ENCODE measurements around the gene OXT. TPM values are rescaled to one million over a fixed set of nuclear protein-coding genes. Genes with fewer than 3 reads are reported as not detected.

Gene OXT
- total RNA-seq, 2 experiments from 2014 or later: 0.40 TPM; not detected in 1

DNA sequence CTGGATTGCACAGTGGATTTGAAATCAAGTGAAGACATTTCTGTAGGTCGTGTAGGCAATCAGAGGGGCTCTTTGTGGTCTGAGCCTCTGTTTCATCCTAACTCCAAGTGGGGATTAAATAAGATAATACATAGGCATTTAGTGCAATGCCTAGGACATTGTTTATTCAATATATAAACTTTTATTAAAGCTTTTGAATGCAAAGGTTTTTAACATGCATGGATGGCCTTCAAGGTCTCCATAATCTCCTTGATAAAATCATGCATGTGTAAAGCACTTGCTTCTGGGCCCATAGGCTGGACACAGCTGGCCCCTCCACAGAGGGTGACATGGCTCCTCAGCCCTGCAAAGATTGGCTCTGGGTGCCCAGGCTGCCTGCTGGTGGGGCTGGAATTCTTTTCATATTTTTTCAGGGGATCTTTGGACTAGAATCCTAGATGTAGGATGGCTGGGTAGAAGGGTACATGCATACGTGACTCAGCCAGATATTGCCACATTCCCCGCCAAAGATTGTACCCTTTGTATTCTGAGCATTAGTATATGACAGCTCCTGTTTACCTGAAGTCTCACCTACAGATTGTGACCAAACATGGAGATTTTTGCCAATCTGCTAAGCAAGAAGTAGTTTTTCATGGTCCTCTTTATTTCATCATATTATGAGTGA is 32.1 kb downstream of the OXT start:
- no peak for ATAC-seq
- POLR2A ChIA-PET: no interaction called here
- intact Hi-C loops (cut with DNase I, micrococcal nuclease): no loop called here
- peaks cover 1% of the 10 kb centered on the region for H3K27me3 Mint-ChIP-seq
- no peaks in the 10 kb centered on the region for H3K9me3 Mint-ChIP-seq (ENCODE audit: low read depth)
- CTCF ChIA-PET: interaction anchor here (0.6 to 1.2 kb wide), 3 partner anchors 18 to 50 kb away, joined by 3 to 4 read pairs (median 4); no protein-coding TSS in a partner anchor
- no peaks in the 10 kb centered on the region for H3K36me3 Mint-ChIP-seq (ENCODE audit: low read depth)
- H3K4me1 Mint-ChIP-seq: peaks cover 16% of the 10 kb centered on the region
- no peak overlapping the region for H3K27ac Mint-ChIP-seq
- no peak overlapping the region for H3K4me3 Mint-ChIP-seq
- no peak for DNase-seq

DNA sequence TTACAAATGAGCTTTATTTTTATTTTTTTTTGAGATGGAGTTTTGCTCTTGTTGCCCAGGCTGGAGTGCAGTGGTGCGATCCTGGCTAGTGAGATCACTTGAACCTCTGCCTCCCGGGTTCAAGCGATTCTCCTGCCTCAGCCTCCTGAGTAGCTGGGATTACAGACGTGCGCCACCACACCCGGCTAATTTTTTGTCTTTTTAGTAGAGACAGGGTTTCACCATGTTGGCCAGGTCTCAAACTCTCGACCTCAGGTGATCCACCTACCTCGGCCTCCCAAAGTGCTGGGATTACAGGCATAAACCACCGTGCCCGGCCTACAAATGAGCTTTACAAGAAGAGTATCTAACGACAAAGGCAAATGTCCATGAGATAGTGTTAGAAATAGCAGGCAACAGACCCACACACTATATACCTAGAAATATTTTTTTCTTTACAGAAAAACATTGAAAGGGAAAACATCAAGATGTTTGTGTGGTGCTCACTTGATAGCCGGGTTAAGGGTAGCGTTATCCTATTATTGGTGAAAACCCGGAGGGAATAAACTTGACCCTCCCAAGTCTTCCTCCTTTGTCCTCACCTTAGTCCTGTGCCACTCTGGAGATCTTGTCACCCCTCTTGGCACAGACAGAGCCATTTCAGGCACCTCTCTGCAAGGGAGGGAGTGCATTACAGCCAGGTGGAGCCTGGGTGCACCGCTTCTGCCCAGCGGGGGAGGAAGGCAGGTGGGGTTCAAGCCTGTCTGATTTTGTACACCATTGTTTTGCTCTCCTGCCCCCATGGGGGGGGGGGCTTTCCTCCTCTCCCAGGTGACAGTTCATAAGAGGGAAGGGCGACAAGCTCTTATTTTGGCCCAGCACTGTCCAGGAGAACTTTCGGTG is 34.1 kb downstream of the OXT start:
- H3K4me3 Mint-ChIP-seq: no peak overlapping the region
- no peak overlapping the region for H3K27ac Mint-ChIP-seq
- DNase-seq (no peak), ATAC-seq (no peak)
- no peaks in the 10 kb centered on the region for H3K36me3 Mint-ChIP-seq (ENCODE audit: low read depth)
- ChIA-PET CTCF (interaction anchor here (1.4 kb wide), 1 partner anchor 10 kb away, joined by 3 read pairs; no protein-coding TSS in a partner anchor), POLR2A (no interaction called here)
- peaks cover 16% of the 10 kb centered on the region for H3K4me1 Mint-ChIP-seq
- H3K9me3 Mint-ChIP-seq (ENCODE audit: low read depth): no peaks in the 10 kb centered on the region
- peaks cover 1% of the 10 kb centered on the region for H3K27me3 Mint-ChIP-seq
- intact Hi-C loops (cut with DNase I, micrococcal nuclease): no loop called here

DNA sequence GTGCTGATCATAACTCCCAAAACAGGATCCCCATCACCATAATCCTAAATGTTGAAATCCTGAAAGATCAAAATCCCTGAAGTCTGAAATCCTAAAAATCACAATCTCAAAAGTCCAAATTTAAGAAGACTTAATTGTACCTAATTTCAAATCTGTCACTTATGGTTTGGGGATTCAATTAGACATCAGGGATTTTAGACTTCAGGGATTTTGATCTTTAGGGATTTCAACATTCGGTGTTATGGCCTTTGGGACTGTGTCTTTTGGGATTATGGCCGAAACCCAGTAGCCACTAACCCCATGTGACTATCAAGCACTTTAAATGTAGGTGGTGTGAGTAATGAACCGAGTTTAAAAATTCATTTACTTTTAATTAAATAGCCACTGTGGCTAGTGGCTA is 34.8 kb downstream of the OXT start:
- Mint-ChIP-seq H3K4me1 (peaks cover 16% of the 10 kb centered on the region), H3K9me3 (ENCODE audit: low read depth) (no peaks in the 10 kb centered on the region), H3K4me3 (no peak overlapping the region), H3K27ac (no peak overlapping the region), H3K36me3 (ENCODE audit: low read depth) (no peaks in the 10 kb centered on the region), H3K27me3 (no peaks in the 10 kb centered on the region)
- ATAC-seq (no peak), DNase-seq (no peak)
- intact Hi-C loops (cut with DNase I, micrococcal nuclease): no loop called here
- CTCF ChIA-PET: no interaction called here
- POLR2A ChIA-PET: no interaction called here

DNA sequence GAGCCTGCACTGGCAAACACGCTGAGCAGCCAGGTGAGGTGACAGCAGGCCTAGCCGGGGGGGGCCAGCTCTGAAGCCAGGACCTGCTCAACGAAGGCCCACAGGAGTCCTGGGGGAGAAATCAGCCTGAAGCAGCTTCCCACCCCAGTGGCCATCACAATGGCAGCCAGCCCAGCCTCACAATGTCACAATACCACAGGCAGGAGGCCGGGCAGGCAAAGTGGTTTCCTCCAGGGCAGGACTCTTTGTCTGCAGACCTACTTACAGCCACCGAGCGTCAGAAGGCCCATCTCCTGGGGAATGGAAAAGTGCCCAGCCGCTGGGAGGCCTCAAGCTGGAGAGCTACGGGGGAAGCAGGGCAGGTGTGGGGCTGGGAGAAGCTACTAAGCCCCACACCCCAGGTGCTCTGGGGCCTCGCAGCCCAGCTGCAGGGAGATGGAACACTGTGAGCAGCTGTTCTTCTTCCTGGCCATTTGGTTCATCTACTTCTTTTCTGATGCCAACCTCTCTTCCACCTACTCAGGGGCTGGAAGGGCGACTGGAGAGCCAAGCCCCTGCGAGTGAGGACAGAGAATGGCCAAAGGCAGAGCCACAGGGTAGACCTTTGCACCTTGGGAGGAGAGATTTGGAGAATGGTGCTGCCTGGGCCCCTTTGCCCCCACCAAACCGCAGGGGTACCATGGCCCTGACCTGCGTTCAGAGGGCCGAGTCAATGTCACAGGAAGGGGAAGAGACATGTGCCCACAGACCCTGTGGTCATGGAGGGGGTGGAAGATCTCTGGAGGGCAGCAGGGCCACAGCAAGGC is 35.4 kb downstream of the OXT start:
- POLR2A ChIA-PET: interaction anchor here (0.6 kb wide), 1 partner anchor 62 kb away, joined by 3 read pairs; no protein-coding TSS in a partner anchor
- no peak overlapping the region for H3K4me3 Mint-ChIP-seq
- no peaks in the 10 kb centered on the region for H3K27me3 Mint-ChIP-seq
- DNase-seq: no peak
- H3K9me3 Mint-ChIP-seq (ENCODE audit: low read depth): no peaks in the 10 kb centered on the region
- peaks cover 13% of the 10 kb centered on the region for H3K4me1 Mint-ChIP-seq
- CTCF ChIA-PET: no interaction called here
- ATAC-seq: no peak
- intact Hi-C loops (cut with DNase I, micrococcal nuclease): no loop called here
- H3K27ac Mint-ChIP-seq: no peak overlapping the region
- H3K36me3 Mint-ChIP-seq (ENCODE audit: low read depth): no peaks in the 10 kb centered on the region

DNA sequence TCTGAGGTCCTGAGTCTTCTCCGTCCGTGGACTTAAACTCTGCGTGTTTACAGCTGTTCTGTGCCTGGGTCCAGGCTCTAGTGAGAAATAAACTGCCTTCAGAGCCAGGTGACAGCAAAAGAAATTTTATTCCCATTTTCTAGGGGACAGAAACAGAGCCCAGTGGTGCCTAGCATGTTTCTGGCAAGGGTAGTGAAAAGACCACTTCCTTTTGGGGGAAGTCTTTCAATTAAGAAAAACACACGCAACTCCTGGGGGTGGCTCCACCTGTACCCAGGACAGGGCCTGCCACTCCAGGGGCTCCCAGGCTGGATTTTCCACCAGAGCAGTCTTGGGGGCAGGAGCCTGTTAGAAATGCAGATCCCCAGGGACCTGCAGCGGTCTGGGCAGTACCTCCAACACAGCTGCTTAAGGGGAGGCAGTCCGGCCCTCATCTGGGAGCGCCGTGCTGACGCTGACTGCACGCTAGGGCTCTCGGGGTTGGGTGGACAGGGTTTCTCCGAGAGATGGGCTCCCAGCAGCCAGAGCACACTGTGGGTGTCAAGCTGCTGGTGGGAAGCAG is 36.1 kb downstream of the OXT start:
- peaks cover 6% of the 10 kb centered on the region for H3K4me1 Mint-ChIP-seq
- ChIA-PET POLR2A (interaction anchor here (0.6 kb wide), 1 partner anchor 62 kb away, joined by 3 read pairs; no protein-coding TSS in a partner anchor), CTCF (no interaction called here)
- no peaks in the 10 kb centered on the region for H3K27me3 Mint-ChIP-seq
- ATAC-seq (no peak), DNase-seq (no peak)
- intact Hi-C loops (cut with DNase I, micrococcal nuclease): no loop called here
- no peak overlapping the region for H3K27ac Mint-ChIP-seq
- H3K9me3 Mint-ChIP-seq (ENCODE audit: low read depth): no peaks in the 10 kb centered on the region
- H3K36me3 Mint-ChIP-seq (ENCODE audit: low read depth): no peaks in the 10 kb centered on the region
- H3K4me3 Mint-ChIP-seq: no peak overlapping the region

DNA sequence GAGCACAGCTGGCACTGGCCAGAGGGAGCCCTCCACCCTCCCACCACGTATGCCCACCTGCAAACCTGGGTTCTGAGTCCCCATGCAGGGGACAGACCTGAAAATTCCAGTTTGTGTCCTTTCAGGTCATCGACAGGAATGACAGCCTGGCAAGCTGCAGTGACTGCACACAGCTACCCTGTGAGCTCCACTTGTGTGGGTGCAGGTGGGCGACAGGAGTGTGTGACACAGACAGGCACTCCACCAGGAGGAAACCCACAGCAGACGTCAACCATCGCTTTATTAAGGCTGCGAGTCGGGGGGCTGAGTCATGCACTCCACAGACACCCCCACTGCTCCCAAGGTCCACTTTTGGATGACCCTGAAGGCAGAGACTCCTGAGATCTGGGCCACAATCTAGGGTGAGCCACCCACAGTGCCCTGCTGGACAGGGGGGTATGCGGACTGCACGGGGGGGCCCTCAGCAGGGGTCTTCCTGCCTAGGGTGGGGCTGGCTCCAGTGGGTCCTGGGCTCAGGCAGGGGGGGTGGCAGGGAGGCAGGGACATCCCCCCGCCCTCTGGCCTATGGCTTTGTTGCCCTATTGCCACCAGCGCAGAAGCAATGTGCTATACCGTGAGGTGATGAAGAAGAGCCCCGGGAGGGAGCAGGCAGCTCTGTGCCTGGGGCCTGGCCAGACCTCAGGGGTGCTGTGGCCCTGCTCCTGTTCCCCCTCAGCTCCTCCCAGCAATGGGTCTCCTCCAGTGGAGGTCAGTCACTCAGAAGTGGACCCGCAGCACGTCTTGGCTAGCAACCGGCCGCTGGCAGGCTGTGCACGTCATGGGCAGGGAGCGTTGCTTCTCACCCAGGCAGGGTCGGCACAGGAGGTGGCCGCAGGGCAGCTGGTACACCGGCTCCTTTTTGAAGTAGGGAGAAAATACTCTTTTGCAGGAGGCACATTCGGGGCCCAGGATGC is 38.2 kb downstream of the OXT start:
- no peaks in the 10 kb centered on the region for H3K4me1 Mint-ChIP-seq
- CTCF ChIA-PET: interaction anchor here (0.7 to 1.2 kb wide), 2 partner anchors 56 to 381 kb away, joined by 3 to 5 read pairs; no protein-coding TSS in a partner anchor
- no peaks in the 10 kb centered on the region for H3K36me3 Mint-ChIP-seq (ENCODE audit: low read depth)
- POLR2A ChIA-PET: no interaction called here
- intact Hi-C loops (cut with DNase I, micrococcal nuclease): no loop called here
- no peaks in the 10 kb centered on the region for H3K27me3 Mint-ChIP-seq
- no peak overlapping the region for H3K27ac Mint-ChIP-seq
- no peak for DNase-seq
- no peak overlapping the region for H3K4me3 Mint-ChIP-seq
- H3K9me3 Mint-ChIP-seq (ENCODE audit: low read depth): no peaks in the 10 kb centered on the region
- ATAC-seq: no peak

DNA sequence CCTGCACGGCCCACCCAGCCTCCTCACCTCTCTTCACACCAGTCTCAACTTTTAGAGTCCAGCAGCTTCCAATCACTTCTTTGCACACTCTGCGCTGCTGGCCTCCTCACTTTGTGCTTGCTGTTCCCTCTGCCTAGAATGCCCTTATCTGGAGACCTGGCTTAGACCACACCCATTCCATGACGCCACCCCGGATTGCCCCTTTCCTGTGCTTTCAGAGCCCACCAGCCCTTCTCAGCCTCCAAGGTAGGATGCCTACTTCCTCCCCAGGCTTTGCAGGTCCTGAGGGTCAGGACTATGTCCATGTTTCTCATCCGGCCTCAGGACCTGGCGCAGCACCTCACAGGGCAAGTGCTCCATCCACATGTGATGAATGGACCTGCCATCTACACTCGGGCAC is 40.1 kb downstream of the OXT start:
- H3K27me3 Mint-ChIP-seq: no peaks in the 10 kb centered on the region
- H3K9me3 Mint-ChIP-seq (ENCODE audit: low read depth): no peaks in the 10 kb centered on the region
- H3K4me3 Mint-ChIP-seq: no peak overlapping the region
- H3K36me3 Mint-ChIP-seq (ENCODE audit: low read depth): peaks cover 2% of the 10 kb centered on the region
- CTCF ChIA-PET: no interaction called here
- intact Hi-C loops (cut with DNase I, micrococcal nuclease): no loop called here
- POLR2A ChIA-PET: no interaction called here
- no peak overlapping the region for H3K27ac Mint-ChIP-seq
- ATAC-seq (no peak), DNase-seq (no peak)
- H3K4me1 Mint-ChIP-seq: peaks cover 5% of the 10 kb centered on the region

DNA sequence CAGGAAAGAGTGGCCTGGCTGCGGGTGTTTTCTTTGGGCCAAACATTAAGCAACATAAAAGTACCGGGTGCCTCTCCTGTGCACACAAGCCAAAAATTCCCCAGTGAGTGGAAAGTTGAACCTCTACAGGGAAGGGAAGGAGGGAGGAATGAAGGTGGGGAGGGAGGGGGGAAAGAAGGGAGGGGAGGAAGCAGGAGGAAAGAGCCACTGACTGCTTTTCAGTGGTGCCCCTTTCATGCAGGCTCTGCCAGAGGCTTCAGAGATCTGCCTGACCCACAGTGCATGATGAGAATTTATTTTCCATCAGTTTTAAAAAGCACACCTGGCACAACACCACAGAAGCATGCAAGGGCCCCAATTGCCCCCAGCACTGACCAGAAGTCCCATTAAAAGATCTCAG is 40.6 kb downstream of the OXT start:
- Mint-ChIP-seq H3K4me1 (peaks cover 7% of the 10 kb centered on the region), H3K36me3 (ENCODE audit: low read depth) (peaks cover 2% of the 10 kb centered on the region), H3K27ac (no peak overlapping the region), H3K4me3 (no peak overlapping the region), H3K9me3 (ENCODE audit: low read depth) (no peaks in the 10 kb centered on the region), H3K27me3 (no peaks in the 10 kb centered on the region)
- ChIA-PET CTCF (interaction anchor here (1.3 kb wide), 1 partner anchor 17 kb away, joined by 3 read pairs; no protein-coding TSS in a partner anchor), POLR2A (no interaction called here)
- ATAC-seq: no peak
- intact Hi-C loops (cut with DNase I, micrococcal nuclease): no loop called here
- DNase-seq: no peak

DNA sequence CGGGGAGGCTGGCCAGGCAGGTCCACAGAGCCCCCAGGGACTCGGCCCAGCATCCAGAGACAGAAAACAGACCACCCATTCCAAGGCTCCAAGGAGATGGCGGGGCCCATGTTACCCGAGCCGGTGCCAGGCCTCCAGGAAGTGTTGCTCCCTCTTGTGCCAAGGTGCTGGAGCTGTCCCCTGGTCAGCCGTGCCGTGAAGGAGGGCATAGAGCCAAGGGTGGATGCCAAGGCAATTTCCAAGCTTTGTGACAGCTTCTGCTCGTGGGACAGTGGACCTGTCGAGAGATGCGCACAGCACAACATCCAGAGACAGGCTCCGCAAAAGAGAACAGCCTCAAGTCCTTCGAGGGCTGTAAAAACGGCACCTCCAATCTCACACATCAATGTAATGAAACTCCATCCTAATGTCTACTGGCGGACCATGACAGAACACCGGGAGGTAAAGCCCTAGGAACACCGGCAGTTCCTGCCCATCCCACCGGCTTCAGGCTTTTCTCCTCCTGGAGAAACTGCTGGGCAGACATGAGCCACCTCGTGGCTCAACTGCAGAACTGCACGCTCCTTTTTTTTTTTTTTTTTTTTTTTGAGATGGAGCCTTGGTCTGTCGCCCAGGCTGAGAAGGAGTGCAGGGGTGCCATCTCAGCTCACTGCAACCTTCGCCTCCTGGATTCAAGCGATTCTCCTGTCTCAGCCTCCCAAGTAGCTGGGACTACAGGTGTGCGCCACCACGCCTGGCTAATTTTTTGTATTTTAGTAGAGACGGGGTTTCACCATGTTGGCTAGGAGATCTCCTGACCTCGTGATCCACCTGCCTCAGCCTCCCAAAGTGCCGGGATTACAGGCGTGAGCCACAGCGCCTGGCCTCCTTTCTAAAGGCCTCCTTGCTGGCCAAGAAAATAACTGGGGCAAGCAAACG is 44.0 kb downstream of the OXT start:
- no peak overlapping the region for H3K27ac Mint-ChIP-seq
- DNase-seq (peak; percentile 32), ATAC-seq (peak; percentile 52)
- intact Hi-C loops (cut with DNase I, micrococcal nuclease): loop anchor here (1.0 kb wide), 1 partner anchor 61 kb away; no protein-coding TSS in a partner anchor
- H3K4me1 Mint-ChIP-seq: peaks cover 13% of the 10 kb centered on the region
- peaks cover 2% of the 10 kb centered on the region for H3K36me3 Mint-ChIP-seq (ENCODE audit: low read depth)
- H3K4me3 Mint-ChIP-seq: no peak overlapping the region
- CTCF ChIA-PET: interaction anchor here (0.6 to 1.6 kb wide), 10 partner anchors 10 to 134 kb away, joined by 3 to 10 read pairs (median 3); no protein-coding TSS in a partner anchor
- no peaks in the 10 kb centered on the region for H3K9me3 Mint-ChIP-seq (ENCODE audit: low read depth)
- no peaks in the 10 kb centered on the region for H3K27me3 Mint-ChIP-seq
- POLR2A ChIA-PET: no interaction called here

DNA sequence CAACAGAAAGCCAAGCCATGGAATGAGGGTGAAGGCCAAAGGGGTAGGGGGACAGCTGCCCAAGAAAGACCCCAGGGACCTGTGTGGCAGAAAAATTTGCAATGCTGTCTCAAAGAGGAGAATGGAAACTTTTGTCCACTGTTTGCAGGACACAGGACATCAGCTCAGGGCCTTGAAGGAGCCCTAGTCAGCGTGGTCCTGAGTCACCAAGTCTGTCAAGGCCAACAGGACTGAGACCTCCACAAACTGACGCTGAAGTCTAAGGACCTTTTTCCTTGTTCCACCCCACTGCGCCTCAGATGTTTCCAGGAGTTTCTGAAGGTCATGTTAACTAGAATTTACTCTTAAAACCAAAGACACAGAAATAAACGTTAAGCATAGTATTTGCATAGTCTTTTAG is 44.9 kb downstream of the OXT start:
- peaks cover 21% of the 10 kb centered on the region for H3K4me1 Mint-ChIP-seq
- POLR2A ChIA-PET: no interaction called here
- no peak overlapping the region for H3K4me3 Mint-ChIP-seq
- no peaks in the 10 kb centered on the region for H3K9me3 Mint-ChIP-seq (ENCODE audit: low read depth)
- H3K27me3 Mint-ChIP-seq: no peaks in the 10 kb centered on the region
- CTCF ChIA-PET: interaction anchor here (0.8 to 1.3 kb wide), 4 partner anchors 11 to 68 kb away, joined by 3 read pairs; no protein-coding TSS in a partner anchor
- DNase-seq: no peak
- peaks cover 11% of the 10 kb centered on the region for H3K36me3 Mint-ChIP-seq (ENCODE audit: low read depth)
- H3K27ac Mint-ChIP-seq: no peak overlapping the region
- intact Hi-C loops (cut with DNase I, micrococcal nuclease): no loop called here
- no peak for ATAC-seq
